K562 (cell line): ENCODE data around the gene OCA2.

ENCODE experiments used
- ASH1L ChIP-seq: fragments of 450-650 bp; IDR thresholded peaks from 2 replicates; pipeline ENCODE4 v1.6.1; 2018; ENCODE audit warnings: borderline replicate concordance, mild to moderate bottlenecking, low read depth; ENCODE audit not compliant: partially characterized antibody
- CTCF ChIP-seq, 3 experiments: IDR thresholded peaks in 2 of 3; conservative IDR thresholded peaks in 1 of 3; 2 replicates each; pipeline ENCODE4 v1.5.1; 2011 to 2012; ENCODE audit warnings: low read length in 3 of 3, mild to moderate bottlenecking in 3 of 3, control low read depth in 2 of 3, improper control_type of control experiment in 1 of 3, inconsistent platforms in 1 of 3, low read depth in 1 of 3, mixed read lengths in 1 of 3, moderate library complexity in 1 of 3; ENCODE audit not compliant: insufficient read depth in 2 of 3
- FOXK1 ChIP-seq: sonication (generic); formaldehyde crosslinking; IDR thresholded peaks from 2 replicates; pipeline ENCODE4 v1.8.0; 2022; ENCODE audit warnings: missing genetic modification reagents, mild to moderate bottlenecking, borderline replicate concordance
- TCF7L2 ChIP-seq: fragments of 150-350 bp; IDR thresholded peaks from 2 replicates; pipeline ENCODE4 v1.6.1; 2016; ENCODE audit warnings: low read depth, mild to moderate bottlenecking, low read length, moderate library complexity

DNA sequence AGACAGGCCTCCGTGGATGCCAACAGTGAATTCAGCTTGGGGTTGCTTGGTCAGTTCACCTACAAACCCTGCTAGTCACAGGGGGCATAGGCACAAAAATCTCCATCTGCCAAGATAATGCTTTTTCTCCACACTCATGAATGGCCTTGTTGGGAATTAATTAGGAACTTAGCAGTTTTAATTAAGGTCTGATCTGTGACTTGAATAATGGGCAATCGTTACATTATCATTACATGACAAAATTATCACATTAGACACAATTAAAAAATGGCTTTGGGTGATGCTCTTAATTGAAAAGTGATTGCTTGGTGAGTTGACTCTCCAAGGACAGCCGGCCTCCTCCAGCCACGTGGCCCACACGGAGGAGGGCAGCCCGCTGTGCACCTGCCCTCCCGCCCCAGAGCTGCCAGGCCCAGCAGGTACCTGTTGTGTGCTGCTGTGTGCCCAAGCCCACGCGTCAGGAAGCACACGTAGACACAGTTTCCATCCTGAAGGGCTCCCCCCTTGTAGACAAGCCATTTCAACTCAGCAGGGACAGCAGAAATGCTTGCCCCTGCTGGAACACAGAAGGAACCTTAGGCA lies 274.2 kb downstream of the OCA2 start:
- TF ChIP-seq FOXK1 (CRISPR knock-in tag) = no peak
- TF ChIP-seq ASH1L = no peak
- no peak for TF ChIP-seq CTCF (IDR thresholded peaks at IDR 0.05 in 2 of 3, conservative IDR thresholded peaks at IDR 0.05 in 1 of 3; ENCODE audit: insufficient read depth in 2 of 3, low read depth in 1 of 3, low read length in 3 of 3)
- no peak for TF ChIP-seq TCF7L2
